Measurements from ENCODE around the gene ANKRD34B.

The ANKRD34B gene

GRCh38 chr5:80573062-80573461, 3.0 kb upstream of the ANKRD34B start:
- no peak for DNase-seq (ENCODE audit: low read depth in 2 of 2, low spot score in 1 of 2)

- DNase-seq (ENCODE audit: low read depth in 2 of 2, low spot score in 1 of 2), result no peak
Measured at GRCh38 chr5:80569086-80569960, 757 bp downstream of the ANKRD34B start.

GRCh38 chr5:80568251-80568650, 1.8 kb downstream of the ANKRD34B start:
- DNase-seq (ENCODE audit: low read depth in 2 of 2, low spot score in 1 of 2), result no peak

GRCh38 chr5:80566711-80567259, 3.3 kb downstream of the ANKRD34B start:
- DNase-seq (ENCODE audit: low read depth in 2 of 2, low spot score in 1 of 2), result no peak

GRCh38 chr5:80565330-80565729, 4.8 kb downstream of the ANKRD34B start:
- DNase-seq (ENCODE audit: low read depth in 2 of 2, low spot score in 1 of 2), result no peak

- no peak for DNase-seq (ENCODE audit: low read depth in 2 of 2, low spot score in 1 of 2)
Measured at GRCh38 chr5:80559244-80559643, 10.8 kb downstream of the ANKRD34B start.

GRCh38 chr5:80555099-80555498, 15.0 kb downstream of the ANKRD34B start:
- DNase-seq (ENCODE audit: low read depth in 2 of 2, low spot score in 1 of 2), result no peak

GRCh38 chr5:80554646-80555045, 15.4 kb downstream of the ANKRD34B start:
- DNase-seq (ENCODE audit: low read depth in 2 of 2, low spot score in 1 of 2), result no peak

- DNase-seq (ENCODE audit: low read depth in 2 of 2, low spot score in 1 of 2), result no peak
Measured at GRCh38 chr5:80541392-80541791, 28.7 kb downstream of the ANKRD34B start.

- DNase-seq (ENCODE audit: low read depth in 2 of 2, low spot score in 1 of 2), result no peak
Measured at GRCh38 chr5:80540691-80541090, 29.4 kb downstream of the ANKRD34B start.

GRCh38 chr5:80516826-80517225, 53.3 kb downstream of the ANKRD34B start:
- DNase-seq (ENCODE audit: low read depth in 2 of 2, low spot score in 1 of 2), result no peak

GRCh38 chr5:80509362-80509761, 60.7 kb downstream of the ANKRD34B start:
- DNase-seq (ENCODE audit: low read depth in 2 of 2, low spot score in 1 of 2), result no peak

- DNase-seq (ENCODE audit: low read depth in 2 of 2, low spot score in 1 of 2), result no peak
Measured at GRCh38 chr5:80508844-80509243, 61.2 kb downstream of the ANKRD34B start.

GRCh38 chr5:80507663-80508062, 62.4 kb downstream of the ANKRD34B start:
- no peak for DNase-seq (ENCODE audit: low read depth in 2 of 2, low spot score in 1 of 2)

Measured in stimulated activated CD8-positive, alpha-beta memory T cell treated with anti-CD3 and anti-CD28 coated beads, Interleukin-4, amount 100 ng/mL, for 4 hours (primary cell).